ENCODE results near the gene ADRM1.

The ADRM1 gene

GRCh38 chr20:62355878-62356588 is 53.2 kb downstream of the ADRM1 start:
- no peak for DNase-seq (ENCODE audit: low spot score)

DNA sequence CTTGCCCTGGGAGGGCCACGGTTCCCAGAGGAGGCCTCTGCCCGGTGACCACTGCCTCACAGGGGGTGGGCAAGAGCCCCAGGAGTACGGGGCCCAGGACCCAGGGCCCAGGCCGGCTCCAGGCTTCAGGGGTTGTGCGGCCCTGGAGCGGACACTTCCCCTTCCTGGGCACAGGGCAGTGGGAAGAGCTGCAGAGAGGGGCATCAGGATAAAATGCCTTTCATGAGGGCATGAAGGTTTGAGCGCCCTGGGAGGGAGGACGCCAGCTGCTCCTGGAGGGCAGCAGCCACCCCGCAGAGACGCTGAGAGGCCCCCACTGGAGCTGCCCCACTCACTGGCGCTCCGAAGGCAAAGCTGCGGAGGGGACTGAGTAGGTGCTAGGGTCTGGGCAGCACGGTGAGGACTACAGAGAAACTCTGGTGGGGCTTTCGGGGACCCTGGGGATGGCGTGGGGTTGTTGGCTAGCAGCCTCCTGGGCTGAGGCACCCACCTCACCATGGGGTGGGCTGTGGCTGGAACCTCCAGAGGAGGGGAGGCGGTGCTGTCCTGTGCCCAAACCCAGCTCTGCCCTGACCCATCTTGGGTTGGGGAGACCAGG is 53.9 kb downstream of the ADRM1 start:
- no peak for DNase-seq (ENCODE audit: low spot score)

GRCh38 chr20:62357187-62357667 is 54.4 kb downstream of the ADRM1 start:
- DNase-seq (ENCODE audit: low spot score) = no peak

DNA sequence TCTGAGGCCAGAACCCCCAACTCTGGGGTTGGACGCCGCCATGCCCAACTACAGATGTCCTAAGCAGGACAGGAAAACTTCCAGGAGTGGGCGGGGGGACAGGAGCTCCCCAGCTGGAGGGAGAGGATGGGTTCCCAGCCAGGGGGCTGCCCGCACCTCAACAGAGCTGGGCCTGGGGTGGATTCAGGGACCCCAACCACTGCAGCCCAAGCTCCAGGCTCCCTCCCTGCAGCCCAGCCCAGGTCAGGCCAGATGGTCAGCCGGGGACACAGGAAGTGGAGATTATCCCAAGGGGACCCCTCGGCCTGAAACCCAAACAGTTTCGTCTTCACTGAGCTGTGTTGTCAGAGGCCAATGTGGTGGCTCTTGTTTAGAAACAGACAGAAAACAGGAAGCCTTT is 54.9 kb downstream of the ADRM1 start:
- no peak for DNase-seq (ENCODE audit: low spot score)
